Measurements from ENCODE around the gene GREM2.

The GREM2 gene

GRCh38 chr1:240646571-240647240 is 34.8 kb upstream of the GREM2 start:
- Histone ChIP-seq H3K9me3 (replicated peaks; ENCODE audit: insufficient read depth, low read length) (no peaks in the 10 kb centered on the region), H3K4me1 (ENCODE audit: low read length) (no peaks in the 10 kb centered on the region), H3K4me3 (ENCODE audit: low read length) (no peak overlapping the region), H4K20me1 (ENCODE audit: insufficient read depth, low read length) (no peaks in the 10 kb centered on the region), H3K27me3 (replicated peaks; ENCODE audit: insufficient read depth, low read length) (no peaks in the 10 kb centered on the region), H3K79me2 (ENCODE audit: low read length) (no peaks in the 10 kb centered on the region), H3K27ac (ENCODE audit: low read length) (no peak overlapping the region), H2AFZ (ENCODE audit: low read length) (no peak overlapping the region), H3K9ac (ENCODE audit: low read length) (no peak overlapping the region), H3F3A (ENCODE audit: insufficient read depth, low read length) (no peaks in the 10 kb centered on the region), H3K4me2 (ENCODE audit: low read depth, low read length) (no peak overlapping the region), H3K36me3 (replicated peaks; ENCODE audit: insufficient read depth, low read length) (no peaks in the 10 kb centered on the region), H3K9me2 (replicated peaks; ENCODE audit: insufficient read depth, low read length) (no peaks in the 10 kb centered on the region)
- TF ChIP-seq CTCF (IDR thresholded peaks at IDR 0.05; ENCODE audit: low read length) (no peak), EZH2 (optimal IDR thresholded peaks at IDR 0.05; ENCODE audit: low read depth, low read length) (no peak), EZH2phosphoT487 (IDR thresholded peaks at IDR 0.05; ENCODE audit: low read length) (no peak)
- DNase-seq = no peak

DNA sequence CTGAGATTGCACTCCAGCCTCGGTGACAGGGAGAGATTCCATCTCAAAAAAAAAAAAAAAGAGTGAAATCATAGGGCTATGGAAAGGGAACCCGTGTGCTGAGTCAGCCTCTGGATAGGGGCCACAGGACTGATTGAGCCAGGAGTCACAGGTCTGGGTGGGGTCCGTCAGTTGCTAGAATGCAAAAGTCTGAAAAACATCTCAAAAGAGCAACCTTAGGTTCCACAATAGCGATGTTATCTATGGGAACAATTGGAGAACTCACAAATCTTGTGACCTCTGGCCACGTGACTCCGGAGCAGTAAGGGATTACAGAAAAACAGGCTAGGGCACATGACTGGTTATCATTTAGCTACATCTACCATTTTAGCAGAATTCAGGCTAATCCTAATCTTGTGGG is 32.8 kb upstream of the GREM2 start:
- Histone ChIP-seq H3K27me3 (replicated peaks; ENCODE audit: insufficient read depth, low read length) (no peaks in the 10 kb centered on the region), H3K9me3 (replicated peaks; ENCODE audit: insufficient read depth, low read length) (no peaks in the 10 kb centered on the region), H3K9me2 (replicated peaks; ENCODE audit: insufficient read depth, low read length) (no peaks in the 10 kb centered on the region), H3K4me2 (ENCODE audit: low read depth, low read length) (no peak overlapping the region), H4K20me1 (ENCODE audit: insufficient read depth, low read length) (no peaks in the 10 kb centered on the region), H3K4me3 (ENCODE audit: low read length) (no peak overlapping the region), H3K4me1 (ENCODE audit: low read length) (no peaks in the 10 kb centered on the region), H3F3A (ENCODE audit: insufficient read depth, low read length) (no peaks in the 10 kb centered on the region), H2AFZ (ENCODE audit: low read length) (no peak overlapping the region), H3K79me2 (ENCODE audit: low read length) (no peaks in the 10 kb centered on the region), H3K36me3 (replicated peaks; ENCODE audit: insufficient read depth, low read length) (no peaks in the 10 kb centered on the region), H3K27ac (ENCODE audit: low read length) (no peak overlapping the region), H3K9ac (ENCODE audit: low read length) (no peak overlapping the region)
- no peak for DNase-seq
- no peak for TF ChIP-seq EZH2 (optimal IDR thresholded peaks at IDR 0.05; ENCODE audit: low read depth, low read length)
- no peak for TF ChIP-seq EZH2phosphoT487 (IDR thresholded peaks at IDR 0.05; ENCODE audit: low read length)
- no peak for TF ChIP-seq CTCF (IDR thresholded peaks at IDR 0.05; ENCODE audit: low read length)

DNA sequence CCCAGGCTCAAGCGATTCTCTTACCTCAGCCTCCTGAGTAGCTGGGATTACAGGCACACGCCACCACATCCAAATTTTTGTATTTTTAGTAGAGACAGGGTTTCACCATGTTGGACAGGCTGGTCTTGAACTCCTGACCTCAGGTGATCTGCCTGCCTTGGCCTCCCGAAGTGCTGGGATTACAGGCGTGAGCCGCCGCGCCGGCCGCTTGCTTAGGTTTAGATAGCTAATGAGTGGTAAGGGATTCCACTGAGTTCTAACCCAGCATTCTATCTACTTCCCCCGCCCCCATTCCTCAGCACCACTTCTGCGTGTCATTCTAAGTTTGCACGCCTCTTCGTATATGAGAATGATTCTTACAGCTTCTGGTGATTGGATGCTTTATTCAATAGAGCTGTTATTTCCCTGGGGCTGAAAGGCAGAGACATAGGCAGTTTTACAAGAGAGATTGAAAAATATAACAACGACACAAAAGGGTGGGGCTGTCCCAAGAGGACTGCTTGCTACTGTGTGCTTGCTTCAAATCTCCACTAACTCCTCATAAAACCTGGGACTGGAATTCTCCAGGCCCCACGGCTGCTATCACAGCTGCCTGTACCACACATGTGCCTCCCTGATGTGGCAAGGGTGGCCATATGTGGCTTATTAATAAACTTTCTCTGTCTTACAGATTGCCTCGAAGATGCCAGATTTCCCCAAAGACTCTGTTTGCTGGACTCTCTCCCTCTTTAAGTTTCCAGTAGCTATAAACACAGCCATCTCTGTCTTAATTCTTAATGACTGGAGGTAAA is 23.7 kb upstream of the GREM2 start:
- Histone ChIP-seq H3K27ac (ENCODE audit: low read length) (no peak overlapping the region), H3K79me2 (ENCODE audit: low read length) (no peaks in the 10 kb centered on the region), H3K4me1 (ENCODE audit: low read length) (no peaks in the 10 kb centered on the region), H3K4me3 (ENCODE audit: low read length) (no peak overlapping the region), H3F3A (ENCODE audit: insufficient read depth, low read length) (no peaks in the 10 kb centered on the region), H3K9ac (ENCODE audit: low read length) (no peak overlapping the region), H2AFZ (ENCODE audit: low read length) (no peak overlapping the region), H3K4me2 (ENCODE audit: low read depth, low read length) (no peak overlapping the region), H3K9me2 (replicated peaks; ENCODE audit: insufficient read depth, low read length) (no peaks in the 10 kb centered on the region), H3K36me3 (replicated peaks; ENCODE audit: insufficient read depth, low read length) (no peaks in the 10 kb centered on the region), H4K20me1 (ENCODE audit: insufficient read depth, low read length) (no peaks in the 10 kb centered on the region), H3K27me3 (replicated peaks; ENCODE audit: insufficient read depth, low read length) (no peaks in the 10 kb centered on the region), H3K9me3 (replicated peaks; ENCODE audit: insufficient read depth, low read length) (no peaks in the 10 kb centered on the region)
- DNase-seq = no peak
- TF ChIP-seq CTCF (IDR thresholded peaks at IDR 0.05; ENCODE audit: low read length) = no peak
- TF ChIP-seq EZH2phosphoT487 (IDR thresholded peaks at IDR 0.05; ENCODE audit: low read length) = no peak
- no peak for TF ChIP-seq EZH2 (optimal IDR thresholded peaks at IDR 0.05; ENCODE audit: low read depth, low read length)

Measured in MM.1S (cell line).